Activated B cell treated with CpG ODN at 0.5 μM for 24 hours (primary cell): ENCODE data around the gene AMBP. TPM values are rescaled to one million over a fixed set of nuclear protein-coding genes. Genes with fewer than 3 reads are reported as not detected.

ENCODE experiments used
- ATAC-seq: fragments of 200-7000 bp; cut with Tn5 transposase; one replicate; pipeline ENCODE4 v1.10.0; 2021; ENCODE audit warnings: low read depth, mild to moderate bottlenecking, moderate library complexity
- CTCF ChIA-PET: fragments of 350-600 bp; sonication (Branson Sonifier 250); formaldehyde crosslinking; loops from one replicate; lab custom pipeline; 2021; ENCODE audit warnings: antibody characterized with exemption; lab: Charles Lee
- POLR2A ChIA-PET: fragments of 350-600 bp; sonication (Branson Sonifier 250); formaldehyde crosslinking; loops from one replicate; lab custom pipeline; 2021; ENCODE audit warnings: antibody characterized with exemption; lab: Charles Lee
- DNase-seq: peaks from one replicate; pipeline ENCODE4 v3.0.0; 2022
- H3K27ac Mint-ChIP-seq: one replicate; pipeline ENCODE4 v1.8.0; 2020; ENCODE audit warnings: mixed read lengths
- H3K27me3 Mint-ChIP-seq: one replicate; pipeline ENCODE4 v1.8.0; 2021; ENCODE audit warnings: mixed read lengths
- H3K36me3 Mint-ChIP-seq: one replicate; pipeline ENCODE4 v1.8.0; 2021; ENCODE audit warnings: low read depth, mixed read lengths
- H3K4me1 Mint-ChIP-seq: one replicate; pipeline ENCODE4 v1.8.0; 2021; ENCODE audit warnings: mixed read lengths
- H3K4me3 Mint-ChIP-seq: one replicate; pipeline ENCODE4 v1.8.0; 2020; ENCODE audit warnings: mild to moderate bottlenecking, mixed read lengths
- H3K9me3 Mint-ChIP-seq: one replicate; pipeline ENCODE4 v1.8.0; 2020; ENCODE audit warnings: mixed read lengths
- intact Hi-C: fragments of 100-400 bp; cut with micrococcal nuclease; formaldehyde crosslinking; loops from one replicate; pipeline ENCODE4 v1.15.1; 2024
- total RNA-seq: library from RNA; stranded (reverse); gene quantifications from 2 replicates; pipeline ENCODE4 v1.2.3, GENCODE V29; 2022
- TF ChIP-seq, protein P1 (sequence below): fragments of 200-600 bp; IDR thresholded peaks from one replicate; pipeline ENCODE4 v1.8.0; 2022; ENCODE audit warnings: antibody characterized with exemption, mild to moderate bottlenecking

Gene AMBP
- total RNA-seq, 1 donor from 2014 or later, result not detected

- no peaks in the 10 kb centered on the region for H3K9me3 Mint-ChIP-seq
- ChIA-PET POLR2A (no interaction called here), CTCF (no interaction called here)
- no peaks in the 10 kb centered on the region for H3K27me3 Mint-ChIP-seq
- TF ChIP-seq, protein P1, sequence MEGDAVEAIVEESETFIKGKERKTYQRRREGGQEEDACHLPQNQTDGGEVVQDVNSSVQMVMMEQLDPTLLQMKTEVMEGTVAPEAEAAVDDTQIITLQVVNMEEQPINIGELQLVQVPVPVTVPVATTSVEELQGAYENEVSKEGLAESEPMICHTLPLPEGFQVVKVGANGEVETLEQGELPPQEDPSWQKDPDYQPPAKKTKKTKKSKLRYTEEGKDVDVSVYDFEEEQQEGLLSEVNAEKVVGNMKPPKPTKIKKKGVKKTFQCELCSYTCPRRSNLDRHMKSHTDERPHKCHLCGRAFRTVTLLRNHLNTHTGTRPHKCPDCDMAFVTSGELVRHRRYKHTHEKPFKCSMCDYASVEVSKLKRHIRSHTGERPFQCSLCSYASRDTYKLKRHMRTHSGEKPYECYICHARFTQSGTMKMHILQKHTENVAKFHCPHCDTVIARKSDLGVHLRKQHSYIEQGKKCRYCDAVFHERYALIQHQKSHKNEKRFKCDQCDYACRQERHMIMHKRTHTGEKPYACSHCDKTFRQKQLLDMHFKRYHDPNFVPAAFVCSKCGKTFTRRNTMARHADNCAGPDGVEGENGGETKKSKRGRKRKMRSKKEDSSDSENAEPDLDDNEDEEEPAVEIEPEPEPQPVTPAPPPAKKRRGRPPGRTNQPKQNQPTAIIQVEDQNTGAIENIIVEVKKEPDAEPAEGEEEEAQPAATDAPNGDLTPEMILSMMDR, result no peak
- no peak overlapping the region for H3K4me3 Mint-ChIP-seq
- intact Hi-C loops, result no loop called here
- no peak overlapping the region for H3K27ac Mint-ChIP-seq
- no peak for DNase-seq
- no peaks in the 10 kb centered on the region for H3K4me1 Mint-ChIP-seq
- no peaks in the 10 kb centered on the region for H3K36me3 Mint-ChIP-seq
- ATAC-seq, result no peak
Measured at GRCh38 chr9:114070188-114071103, 7.7 kb downstream of the AMBP start.

DNA sequence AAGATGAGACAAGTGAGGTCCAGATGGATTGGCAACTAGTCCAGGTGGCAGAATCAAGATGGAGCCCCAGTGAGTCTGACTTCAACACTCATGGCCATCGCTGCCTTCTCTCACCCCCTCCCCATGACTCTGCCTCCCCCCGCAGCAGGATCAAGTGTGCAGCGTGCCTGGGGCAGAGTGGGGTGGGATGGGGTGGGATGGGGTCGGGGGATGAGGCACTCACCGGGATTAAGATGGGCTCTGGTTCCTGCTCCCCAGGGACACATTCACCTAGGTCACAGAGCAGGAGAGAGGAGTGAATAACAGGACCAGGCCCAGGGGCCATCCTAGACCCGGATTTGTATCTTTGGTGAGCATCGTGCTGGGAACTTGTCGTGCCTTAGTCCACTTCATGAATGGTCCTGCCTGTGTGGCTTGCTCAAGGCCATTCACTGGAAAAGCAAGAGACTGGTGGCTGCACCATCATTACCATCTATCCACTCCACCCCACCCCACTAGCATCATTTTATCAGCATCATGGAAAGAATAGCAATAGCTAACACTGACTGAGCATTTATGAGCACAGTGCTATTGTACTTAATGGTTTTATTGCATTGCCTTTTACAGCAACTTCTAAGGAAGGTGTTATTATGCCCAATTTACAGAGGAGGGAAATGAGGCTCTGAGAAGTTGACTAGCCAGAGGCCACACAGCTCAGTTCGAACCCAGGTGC, 8.5 kb downstream of the AMBP start:
- Mint-ChIP-seq H3K27me3 (no peaks in the 10 kb centered on the region), H3K36me3 (no peaks in the 10 kb centered on the region), H3K27ac (no peak overlapping the region), H3K4me1 (no peaks in the 10 kb centered on the region), H3K4me3 (no peak overlapping the region), H3K9me3 (no peaks in the 10 kb centered on the region)
- TF ChIP-seq, protein P1, result no peak
- POLR2A ChIA-PET, result no interaction called here
- DNase-seq (no peak), ATAC-seq (no peak)
- intact Hi-C loops, result no loop called here
- CTCF ChIA-PET, result no interaction called here

- Mint-ChIP-seq H3K4me1 (no peaks in the 10 kb centered on the region), H3K27ac (no peak overlapping the region), H3K36me3 (no peaks in the 10 kb centered on the region), H3K4me3 (no peak overlapping the region), H3K9me3 (no peaks in the 10 kb centered on the region), H3K27me3 (peaks cover 6% of the 10 kb centered on the region)
- DNase-seq (no peak), ATAC-seq (no peak)
- CTCF ChIA-PET, result interaction anchor here (1.2 kb wide), 1 partner anchor 18 kb away, joined by 3 read pairs; no protein-coding TSS in a partner anchor
- intact Hi-C loops, result no loop called here
- POLR2A ChIA-PET, result no interaction called here
- TF ChIP-seq, protein P1, result no peak
Measured at GRCh38 chr9:114065304-114065703, 12.8 kb downstream of the AMBP start.

GRCh38 chr9:114061830-114062474, 16.1 kb downstream of the AMBP start:
- POLR2A ChIA-PET, result no interaction called here
- no peak for ATAC-seq
- Mint-ChIP-seq H3K27me3 (peaks cover 12% of the 10 kb centered on the region), H3K36me3 (no peaks in the 10 kb centered on the region), H3K4me1 (peaks cover 5% of the 10 kb centered on the region), H3K27ac (no peak overlapping the region), H3K9me3 (no peaks in the 10 kb centered on the region), H3K4me3 (no peak overlapping the region)
- intact Hi-C loops, result no loop called here
- no peak for DNase-seq
- TF ChIP-seq, protein P1, result no peak
- CTCF ChIA-PET, result no interaction called here

GRCh38 chr9:114061292-114061691, 16.8 kb downstream of the AMBP start:
- intact Hi-C loops, result no loop called here
- Mint-ChIP-seq H3K27me3 (peaks cover 17% of the 10 kb centered on the region), H3K9me3 (no peaks in the 10 kb centered on the region), H3K36me3 (no peaks in the 10 kb centered on the region), H3K4me3 (no peak overlapping the region), H3K27ac (no peak overlapping the region), H3K4me1 (peaks cover 7% of the 10 kb centered on the region)
- ChIA-PET POLR2A (no interaction called here), CTCF (no interaction called here)
- TF ChIP-seq, protein P1, result no peak
- DNase-seq, result no peak
- ATAC-seq, result no peak
